Measurements from ENCODE around the gene CRYGD.
"Not testable (repeated sequence)": the region's sequence is repeated elsewhere in the genome, so short reads cannot be mapped to it uniquely, and the experiment has no call there.

The CRYGD gene

DNA sequence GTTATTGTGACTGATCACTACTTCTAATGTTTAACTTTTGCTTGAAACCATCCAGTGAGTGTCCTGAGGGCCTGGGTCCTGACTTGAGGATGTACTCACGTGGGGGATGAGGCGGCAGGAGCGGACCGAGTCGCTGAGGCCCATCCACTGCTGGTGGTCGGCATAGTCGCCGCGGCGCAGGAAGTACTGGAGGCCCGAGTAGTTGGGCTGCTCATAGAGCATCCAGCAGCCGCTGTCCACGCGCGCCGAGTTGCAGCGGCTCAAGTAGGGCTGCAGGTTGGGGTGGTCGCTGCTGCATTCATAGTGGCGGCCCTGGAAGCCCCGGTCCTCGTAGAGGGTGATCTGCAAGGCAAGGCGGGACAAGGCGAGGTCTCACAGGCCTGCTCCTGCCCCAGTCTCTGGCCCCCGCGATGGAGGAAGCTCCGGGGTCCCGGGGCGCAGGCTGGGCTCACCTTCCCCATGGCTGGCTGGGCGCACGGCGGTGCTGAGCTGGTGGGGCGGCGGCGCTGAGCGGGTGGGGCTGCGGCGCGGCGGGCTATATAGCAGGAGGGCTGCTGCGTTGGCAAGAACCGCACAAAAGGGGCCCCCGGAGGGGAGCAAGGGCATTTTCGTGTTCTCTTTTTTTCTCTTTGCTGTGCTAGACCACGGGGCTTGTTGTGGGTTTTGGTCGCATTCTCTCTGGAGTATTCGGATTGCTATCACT, at the start of gene CRYGD:
Gene CRYGD, minus strand, starts transcription at position 512 of the 703 bp plus-strand sequence. Its CDS starts 51 bp downstream, at position 461.
- DNase-seq (ENCODE audit: low read depth, low spot score), result peak; percentile 44

DNA sequence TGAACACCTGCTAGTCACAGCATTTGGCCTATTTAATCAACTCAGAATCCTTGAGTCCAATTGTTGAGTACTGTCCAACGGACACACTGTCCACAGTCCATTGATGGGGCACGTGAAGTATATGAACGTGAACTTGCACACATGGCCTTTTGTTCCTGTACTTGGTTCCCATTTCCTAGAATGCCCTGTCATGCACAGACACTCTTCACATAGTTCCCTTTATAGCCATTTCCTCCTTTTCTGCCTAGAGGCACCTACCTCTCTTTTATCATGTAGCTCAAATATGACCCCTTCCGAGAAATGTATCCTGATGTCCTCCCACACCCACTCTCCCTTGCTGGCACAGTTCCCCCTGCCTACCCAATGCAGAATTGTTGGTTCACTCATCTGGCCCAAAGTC, 47.8 kb upstream of the CRYGD start:
- no peak for DNase-seq (ENCODE audit: low read depth, low spot score)

DNA sequence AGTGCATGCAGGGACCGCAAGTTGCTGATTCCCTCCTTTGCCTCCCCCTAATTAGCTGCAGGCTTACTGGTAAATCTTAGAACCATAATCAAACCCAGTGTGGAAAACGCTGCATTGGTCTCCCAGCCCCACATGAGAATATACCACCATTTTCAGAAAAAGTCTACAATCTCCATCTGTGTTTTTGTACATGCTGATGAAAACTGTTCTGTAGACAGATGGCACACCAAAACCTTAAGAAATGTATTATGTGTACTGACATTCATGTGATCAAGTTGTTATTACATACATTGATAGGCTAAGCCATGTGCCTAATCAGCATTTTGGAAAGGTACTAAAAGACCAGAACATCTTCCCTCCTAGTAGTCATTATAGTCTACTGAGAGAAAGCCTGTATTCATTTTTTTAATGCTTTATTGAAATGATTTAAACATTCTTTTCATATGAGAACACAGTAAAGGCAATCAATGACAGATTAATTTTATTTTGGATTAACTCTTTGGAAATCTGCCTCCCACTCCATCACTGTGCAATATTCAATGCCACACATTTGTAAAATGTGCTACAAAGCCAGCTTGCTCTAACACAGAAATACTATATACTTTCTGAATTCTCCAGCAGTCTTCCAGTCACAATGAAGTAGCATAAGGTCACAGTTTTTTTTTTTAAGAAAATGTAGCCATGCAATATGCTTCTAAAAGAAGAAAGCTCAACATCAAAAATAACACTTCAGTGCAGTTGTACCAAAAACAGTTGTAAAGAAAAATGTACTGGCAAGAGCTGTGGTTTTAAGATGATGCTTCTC, 40.8 kb upstream of the CRYGD start:
- no peak for DNase-seq (ENCODE audit: low read depth, low spot score)

DNA sequence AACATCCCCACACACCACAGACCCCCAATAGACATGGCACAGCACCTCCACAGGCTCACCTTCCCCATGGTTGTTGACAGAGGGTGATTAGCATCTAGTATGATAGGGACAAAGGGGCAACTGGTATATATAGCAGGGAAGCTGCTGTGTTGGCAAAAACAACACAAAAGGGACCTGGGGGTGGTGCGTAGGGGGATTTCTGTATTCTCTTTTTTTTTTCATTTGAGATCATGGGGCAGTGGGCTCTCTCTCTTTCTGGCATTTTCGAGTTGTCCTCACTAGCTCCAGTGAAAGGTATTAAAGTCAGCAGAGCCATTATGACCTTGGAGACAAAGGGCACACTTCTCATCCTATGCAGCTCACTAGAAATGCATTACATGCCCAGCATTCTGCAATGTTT, 39.2 kb upstream of the CRYGD start, which contains the start of gene CRYGA:
Gene CRYGA, minus strand, starts transcription at position 101 of the 400 bp plus-strand sequence. Its CDS starts 33 bp downstream, at position 68.
- DNase-seq (ENCODE audit: low read depth, low spot score), result no peak

DNA sequence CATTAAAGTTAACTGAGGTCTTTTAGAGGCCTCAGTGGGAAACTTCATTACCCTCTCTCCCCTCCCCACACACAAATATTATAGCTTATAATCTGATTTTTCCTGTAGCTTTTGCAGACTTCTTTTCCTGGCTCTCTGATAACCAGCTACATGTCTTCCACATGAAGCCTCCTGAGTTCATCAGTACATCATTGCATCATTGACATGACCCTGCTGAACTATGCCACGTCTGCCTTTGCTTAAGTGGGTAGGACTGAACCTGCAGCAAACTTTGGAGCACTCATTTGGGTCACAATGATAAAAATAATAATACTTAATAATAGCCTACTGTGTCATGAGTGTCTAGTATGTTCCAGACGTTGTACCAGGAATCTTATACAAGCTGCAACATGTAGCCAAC, 32.1 kb upstream of the CRYGD start:
- DNase-seq (ENCODE audit: low read depth, low spot score), result no peak

DNA sequence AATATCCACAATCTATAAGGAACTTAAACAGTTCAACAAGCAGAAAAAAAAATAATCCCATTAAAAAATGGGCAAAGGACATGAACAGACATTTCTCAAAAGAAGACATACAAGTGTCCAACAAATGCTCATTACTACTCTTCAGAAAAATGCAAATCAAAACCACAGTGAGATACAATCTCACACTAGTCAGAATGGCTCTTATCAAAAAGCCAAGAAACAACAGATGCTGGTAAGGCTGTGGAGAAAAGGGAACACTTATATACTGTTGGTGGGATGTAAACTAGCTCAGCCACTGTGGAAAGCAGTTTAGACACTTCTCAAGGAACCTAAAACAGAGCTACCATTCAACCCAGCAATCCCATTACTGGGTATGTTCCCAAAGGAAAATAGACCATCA, 28.8 kb upstream of the CRYGD start:
- no peak for DNase-seq (ENCODE audit: low read depth, low spot score)

DNA sequence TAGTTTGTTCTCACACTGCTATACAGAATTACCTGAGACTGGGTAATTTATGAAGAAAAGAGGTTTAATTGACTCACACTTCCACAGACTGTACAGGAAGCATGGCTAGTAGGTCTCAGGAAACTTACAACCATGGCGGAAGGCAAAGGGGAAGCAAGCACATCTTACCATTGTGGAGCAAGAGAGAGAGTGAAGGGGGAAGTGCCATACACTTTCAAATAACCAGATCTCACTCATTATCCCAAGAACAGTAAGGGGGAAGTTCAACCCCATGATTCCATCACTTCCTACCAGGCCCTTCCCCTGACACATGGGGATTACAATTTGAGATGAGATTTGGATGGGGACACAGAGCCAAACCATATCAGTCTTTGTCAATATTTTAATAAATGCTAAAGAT, 26.6 kb upstream of the CRYGD start:
- no peak for DNase-seq (ENCODE audit: low read depth, low spot score)

DNA sequence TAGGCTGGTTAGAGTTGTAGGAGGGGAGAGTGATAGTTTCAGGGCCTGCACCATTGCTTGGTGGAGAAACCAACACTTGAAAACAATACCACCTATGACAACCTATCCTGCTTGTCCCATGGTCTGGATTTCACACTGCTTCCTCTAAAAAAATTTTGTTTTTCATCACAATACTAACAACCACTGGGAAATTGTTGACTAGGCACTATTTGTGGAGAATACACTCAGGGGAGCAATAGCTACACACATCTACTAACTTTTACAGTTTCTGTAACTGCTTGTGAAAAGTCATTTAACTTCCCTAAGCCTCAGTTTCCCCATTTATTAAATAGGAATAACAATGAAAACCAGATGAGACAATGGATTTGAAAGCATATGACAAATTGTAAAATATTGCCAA, 25.8 kb upstream of the CRYGD start:
- DNase-seq (ENCODE audit: low read depth, low spot score), result no peak

DNA sequence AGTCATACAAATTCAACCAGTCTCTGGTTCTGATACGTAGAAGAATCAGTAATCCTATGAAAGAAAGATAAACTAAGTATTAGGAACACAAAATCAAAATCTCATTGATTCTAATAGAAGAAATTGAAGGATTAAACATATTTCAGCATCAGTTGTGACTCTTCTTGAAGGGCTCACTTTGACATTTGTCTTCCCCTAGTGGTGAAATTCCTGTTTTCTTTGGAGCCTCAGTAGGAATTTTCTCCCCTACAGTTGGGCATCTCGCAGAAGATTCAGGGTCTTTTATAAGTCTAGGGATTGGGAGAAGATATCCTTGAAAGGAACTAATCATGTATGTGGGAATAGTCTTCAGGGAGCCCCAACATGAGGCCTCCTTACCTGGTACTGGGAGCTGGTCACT, 24.5 kb upstream of the CRYGD start:
- DNase-seq (ENCODE audit: low read depth, low spot score), result no peak

DNA sequence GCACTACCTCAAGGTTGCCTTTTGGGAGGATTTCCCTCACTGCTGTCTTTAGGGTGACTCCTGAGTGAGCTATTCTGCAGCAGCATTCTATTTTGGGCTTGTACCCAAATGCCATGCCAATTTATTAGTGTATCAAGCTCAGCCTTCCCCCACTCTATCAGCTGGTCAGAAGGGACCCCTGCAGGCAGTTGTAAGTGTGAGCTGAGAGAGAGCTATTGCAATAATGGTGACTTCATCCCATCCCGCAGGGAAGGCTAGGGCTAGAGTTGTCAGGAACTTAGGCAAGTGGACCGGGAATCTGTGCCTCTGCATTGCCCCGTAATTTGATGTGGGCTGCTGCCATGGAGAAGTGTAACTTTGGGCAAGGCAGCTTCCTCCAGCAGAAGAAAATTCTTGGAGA, 23.4 kb upstream of the CRYGD start:
- DNase-seq (ENCODE audit: low read depth, low spot score), result no peak

DNA sequence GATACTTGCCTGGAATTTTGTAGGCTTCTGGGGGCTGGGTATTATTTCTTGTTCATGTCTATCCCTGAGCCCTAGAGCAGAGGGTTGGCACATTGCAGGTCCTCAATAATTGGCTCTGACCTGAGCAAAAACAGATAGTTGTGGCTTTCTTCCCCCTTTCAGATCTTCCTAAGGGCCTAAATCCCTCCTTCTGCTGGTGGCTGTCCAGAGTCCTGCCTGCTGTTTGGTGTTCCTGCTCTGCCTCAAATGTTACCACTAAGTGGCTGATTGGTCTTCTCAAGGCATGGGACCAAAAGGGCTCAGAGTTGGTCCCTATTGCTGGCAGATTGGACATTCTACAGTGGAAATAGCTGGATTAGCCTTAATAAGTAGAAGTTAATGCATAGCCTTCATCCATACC, 22.7 kb upstream of the CRYGD start:
- DNase-seq (ENCODE audit: low read depth, low spot score), result no peak

DNA sequence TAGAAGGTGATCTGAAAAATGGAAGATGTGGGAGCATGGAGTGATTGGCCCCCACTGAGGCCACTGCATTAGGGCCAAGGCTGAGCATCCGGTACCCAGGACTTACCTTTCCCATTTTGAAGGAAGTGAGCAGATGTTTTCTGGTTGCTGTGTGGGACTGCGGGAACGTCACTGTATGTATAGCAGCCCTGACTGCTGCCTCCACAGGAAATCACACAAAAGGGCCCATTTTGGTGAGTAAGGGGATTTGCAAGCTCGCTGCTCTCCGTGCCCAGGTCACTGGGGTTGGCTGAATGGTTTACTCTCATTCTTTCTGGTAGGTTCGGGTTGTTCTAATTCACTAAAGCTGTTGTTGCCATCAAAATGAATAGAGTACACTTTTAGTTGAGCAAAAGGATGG, 21.7 kb upstream of the CRYGD start, which contains the start of gene CRYGB:
Gene CRYGB, minus strand, starts transcription at position 153 of the 400 bp plus-strand sequence. Its CDS starts 38 bp downstream, at position 115.
- DNase-seq (ENCODE audit: low read depth, low spot score), result no peak

DNA sequence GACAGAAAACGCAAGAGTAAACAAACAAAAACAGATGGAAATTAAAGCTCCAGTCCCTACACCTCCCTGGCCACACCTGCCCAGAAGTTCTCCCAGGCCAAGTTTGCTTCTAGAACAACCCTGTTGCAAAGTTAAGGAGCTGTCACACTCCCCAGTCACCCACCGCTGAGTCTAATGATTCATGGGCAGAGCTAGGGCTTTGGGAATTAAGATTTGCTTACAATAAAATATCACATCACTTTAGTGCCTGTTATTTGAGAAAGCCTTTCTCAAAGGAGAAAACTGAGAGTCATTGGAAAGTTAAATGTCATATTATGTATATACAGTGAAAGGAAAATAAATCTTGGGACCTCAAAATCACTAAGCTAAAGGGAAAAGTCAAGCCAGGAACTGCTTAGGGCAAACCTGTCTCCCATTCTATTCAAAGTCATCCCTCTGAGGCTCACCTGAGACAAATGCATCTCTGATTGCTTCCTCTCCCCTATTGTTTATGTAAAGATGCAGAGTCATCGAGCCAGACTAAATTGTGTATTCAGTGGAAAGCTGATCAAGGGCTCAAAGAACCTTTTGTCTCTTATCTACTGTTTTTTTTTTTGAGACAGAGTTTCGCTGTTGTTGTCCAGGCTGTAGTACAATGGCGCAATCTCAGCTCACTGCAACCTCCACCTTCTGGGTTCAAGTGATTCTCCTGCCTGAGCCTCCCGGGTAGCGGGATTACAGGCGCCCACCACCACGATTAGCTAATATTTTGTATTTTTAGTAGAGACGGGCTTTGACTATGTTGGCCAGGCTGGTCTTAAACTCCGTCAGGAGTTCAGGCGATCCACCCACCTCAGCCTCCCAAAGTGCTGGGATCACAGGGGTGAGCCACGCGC, 18.8 kb upstream of the CRYGD start:
- DNase-seq (ENCODE audit: low read depth, low spot score), result no peak

DNA sequence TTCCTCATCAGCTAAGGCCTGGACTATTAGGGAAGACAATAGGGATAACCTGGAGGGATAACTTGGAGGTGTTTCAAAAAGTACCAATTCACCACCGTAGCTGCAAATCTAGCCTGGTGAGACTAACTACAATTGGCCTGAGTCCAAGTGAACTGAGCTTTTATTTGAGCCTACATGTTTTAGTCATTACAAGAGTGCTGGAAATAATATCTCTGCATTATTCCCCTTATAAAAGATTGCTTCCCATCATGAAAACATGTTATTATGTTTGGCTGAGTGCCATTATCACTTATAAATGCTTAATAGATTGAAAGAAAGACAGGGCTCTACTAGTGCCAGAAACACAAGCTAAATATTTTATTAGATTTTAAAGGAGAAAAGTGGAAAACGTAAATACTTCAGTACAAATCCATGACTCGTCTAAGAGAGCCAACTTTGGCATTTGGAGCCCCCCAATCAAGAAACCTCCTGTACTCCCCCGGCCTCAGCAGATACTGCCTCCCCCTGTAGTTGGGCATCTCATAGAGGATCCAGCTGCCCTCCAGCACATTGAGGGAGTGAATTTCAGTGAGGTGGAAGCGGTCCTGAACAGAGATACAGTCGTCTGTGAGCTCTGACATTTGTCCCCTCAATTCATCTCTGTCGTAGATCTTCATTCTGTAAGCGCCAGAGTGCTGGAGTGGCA, 18.1 kb upstream of the CRYGD start:
- peak; percentile 49 for DNase-seq (ENCODE audit: low read depth, low spot score)

DNA sequence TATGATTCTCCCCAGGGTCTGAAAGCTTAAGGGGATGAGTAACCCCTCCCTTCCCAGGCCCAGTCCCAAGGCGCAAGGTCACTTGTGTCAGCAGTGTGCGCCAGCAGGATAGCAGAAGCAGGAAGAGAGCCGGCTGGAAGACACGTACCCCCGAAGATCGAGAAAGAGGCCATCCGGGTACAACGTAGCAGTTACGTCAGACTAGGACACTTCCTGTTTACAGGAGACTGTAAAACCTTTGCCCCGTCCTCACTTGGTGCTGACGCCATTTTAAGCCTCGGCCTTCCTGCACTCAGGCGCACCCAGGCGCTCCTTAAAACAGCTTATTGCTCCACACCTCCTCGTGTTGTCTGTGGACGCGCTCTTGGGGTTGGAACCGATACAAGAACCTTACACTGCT, 15.1 kb upstream of the CRYGD start:
- DNase-seq (ENCODE audit: low read depth, low spot score), result no peak

DNA sequence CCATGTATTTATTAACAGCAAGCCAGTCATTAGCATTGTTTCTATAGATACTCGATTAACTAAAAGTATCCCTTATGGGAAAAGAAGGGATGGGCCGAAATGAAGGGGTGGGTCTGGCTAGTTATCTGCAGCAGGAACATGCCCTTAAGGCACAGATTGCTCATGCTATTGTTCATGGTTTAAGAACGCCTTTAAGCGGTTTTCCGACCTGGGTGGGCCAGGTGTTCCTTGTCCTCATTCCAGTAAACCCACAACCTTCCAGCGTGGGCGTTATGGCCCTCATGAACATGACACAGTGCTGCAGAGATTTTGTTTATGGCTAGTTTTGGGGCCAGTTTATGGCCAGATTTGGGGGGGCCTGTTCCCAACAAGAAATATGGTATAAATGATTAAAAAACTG, 14.0 kb upstream of the CRYGD start:
- not testable (repeated sequence) for DNase-seq (ENCODE audit: low read depth, low spot score)

DNA sequence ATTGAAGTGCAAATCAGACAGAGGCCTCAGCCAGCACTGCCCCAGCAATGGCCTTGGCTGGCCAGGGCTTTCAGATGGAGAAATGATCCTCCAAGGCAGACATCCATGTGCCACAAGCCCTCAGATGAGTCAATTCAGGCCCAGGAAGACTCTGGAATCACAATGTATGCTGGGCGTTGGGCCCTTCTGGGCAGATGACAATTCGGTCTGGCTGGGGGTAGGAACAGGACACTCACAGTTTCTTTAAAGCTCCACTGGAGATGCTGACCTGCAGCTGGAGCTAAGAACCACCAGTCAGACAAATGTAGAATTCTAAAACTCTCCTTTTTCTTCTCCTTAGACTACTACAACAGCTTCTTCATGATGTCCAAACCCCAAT, 12.4 kb upstream of the CRYGD start:
- DNase-seq (ENCODE audit: low read depth, low spot score), result no peak

DNA sequence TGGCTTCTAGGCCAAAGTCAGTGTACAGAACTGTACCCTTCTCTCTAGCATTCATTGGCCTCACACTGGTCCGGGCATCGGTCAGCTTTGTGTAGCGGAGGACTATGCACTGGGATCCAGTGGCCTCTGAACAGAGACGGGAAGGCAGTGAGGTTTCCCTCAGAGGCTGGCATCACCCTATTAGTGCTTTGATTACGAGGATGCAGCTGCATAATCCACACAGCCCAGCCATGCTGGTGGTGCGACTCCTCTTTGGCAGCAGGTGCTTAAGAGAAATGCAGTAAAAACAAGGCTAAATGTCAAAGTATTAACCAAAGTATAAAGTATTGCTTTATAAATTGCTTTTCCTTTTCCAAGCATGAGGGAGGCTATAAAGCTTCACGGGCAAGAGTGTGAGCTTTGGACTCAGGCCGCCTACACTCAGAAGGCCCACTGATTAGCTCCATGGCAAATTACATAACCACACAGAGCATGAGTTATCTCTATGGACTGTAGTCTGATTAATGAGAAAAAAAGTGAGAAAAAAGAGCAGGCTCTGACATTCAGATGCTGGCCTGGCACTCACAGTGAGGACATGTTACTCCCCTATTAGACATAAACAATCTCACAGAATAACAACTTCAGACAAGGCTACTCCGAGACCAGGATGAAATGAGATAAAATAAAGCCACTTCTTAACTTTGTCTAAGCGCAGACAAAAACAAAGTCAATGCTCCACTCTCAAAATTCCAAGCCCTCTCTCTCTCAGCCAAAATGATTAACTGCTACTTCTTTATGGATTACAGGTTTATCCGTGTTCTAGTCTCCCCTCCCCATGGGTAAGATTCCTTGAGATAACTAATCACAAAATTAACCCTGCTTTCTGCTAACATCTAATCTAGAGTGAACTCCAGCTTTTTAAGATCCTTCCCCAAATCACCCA, 11.7 kb upstream of the CRYGD start:
- DNase-seq (ENCODE audit: low read depth, low spot score), result no peak

DNA sequence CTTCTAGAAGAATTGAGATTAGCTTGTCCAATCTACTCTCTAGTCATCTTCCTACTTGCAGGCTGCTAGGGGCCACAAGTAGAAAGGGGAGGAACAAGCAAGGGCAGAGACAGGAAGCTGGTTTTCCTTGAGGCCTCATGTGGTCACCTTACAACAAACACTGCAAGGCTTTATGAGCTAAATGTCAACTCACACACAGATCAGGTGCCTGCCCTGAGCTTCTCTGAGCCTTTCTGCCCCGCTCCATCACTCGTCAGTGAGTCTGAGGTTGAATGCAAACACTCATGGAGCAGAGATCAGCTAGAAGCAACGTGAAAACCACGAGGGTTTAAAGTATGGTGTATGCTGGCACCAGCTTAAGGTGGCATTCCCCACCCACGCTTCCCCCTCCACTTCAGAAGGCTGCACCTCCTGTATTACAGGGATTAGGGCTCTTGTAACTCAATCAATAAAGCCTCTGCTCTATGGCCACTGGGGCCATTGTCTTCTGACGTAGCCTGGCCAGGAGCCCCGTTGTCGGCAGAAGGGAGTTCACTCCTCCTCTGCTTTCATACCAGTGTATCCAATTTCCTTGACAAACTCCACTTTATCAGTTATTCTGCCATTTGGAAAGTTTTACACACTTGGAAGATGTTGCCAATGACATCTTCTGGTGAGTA, 10.7 kb upstream of the CRYGD start:
- no peak for DNase-seq (ENCODE audit: low read depth, low spot score)

DNA sequence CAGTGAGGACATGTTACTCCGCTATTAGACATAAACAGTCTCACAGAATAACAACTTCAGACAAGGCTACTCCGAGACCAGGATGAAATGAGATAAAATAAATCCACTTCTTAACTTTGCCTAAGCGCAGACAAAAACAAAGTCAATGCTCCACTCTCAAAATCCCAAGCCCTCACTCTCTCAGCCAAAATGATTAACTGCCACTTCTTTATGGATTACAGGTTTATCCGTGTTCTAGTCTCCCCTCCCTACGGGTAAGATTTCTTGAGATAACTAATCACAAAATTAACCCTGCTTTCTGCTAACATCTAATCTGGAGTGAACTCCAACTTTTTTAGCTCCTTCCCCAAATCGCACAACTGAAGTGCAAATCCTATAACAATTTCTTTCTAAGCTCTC, 6.4 kb upstream of the CRYGD start:
- DNase-seq (ENCODE audit: low read depth, low spot score), result no peak
